ENCODE measurements around the gene NMNAT3. TPM values are rescaled to one million over a fixed set of nuclear protein-coding genes. Genes with fewer than 3 reads are reported as not detected.

NMNAT3 gene
- total RNA-seq, 1 experiment from 2014 or later = 73.6 TPM

- in situ Hi-C loops (cut with HindIII; ENCODE audit: low pct_unique_long_range_greater_than_20kb, low sequenced_read_pairs) = no loop called here
- DNase-seq (ENCODE audit: low read depth) = no peak
Measured at GRCh38 chr3:139518926-139519842, 158.6 kb downstream of the NMNAT3 start.

- in situ Hi-C loops (cut with HindIII; ENCODE audit: low pct_unique_long_range_greater_than_20kb, low sequenced_read_pairs) = no loop called here
- DNase-seq (ENCODE audit: low read depth) = no peak
Measured at GRCh38 chr3:139518306-139518705, 159.5 kb downstream of the NMNAT3 start.

GRCh38 chr3:139517321-139518065 is 160.3 kb downstream of the NMNAT3 start:
- DNase-seq (ENCODE audit: low read depth) = no peak
- in situ Hi-C loops (cut with HindIII; ENCODE audit: low pct_unique_long_range_greater_than_20kb, low sequenced_read_pairs) = no loop called here

GRCh38 chr3:139514741-139515140 is 163.0 kb downstream of the NMNAT3 start:
- DNase-seq (ENCODE audit: low read depth) = no peak
- in situ Hi-C loops (cut with HindIII; ENCODE audit: low pct_unique_long_range_greater_than_20kb, low sequenced_read_pairs) = no loop called here

Other genes with a start within 250 kb of the NMNAT3 start
- not detected in 2 replicates for gene RBP2, start 201.5 kb downstream of the NMNAT3 start, total RNA-seq (2014; rRNA removed; shearing (Covaris generic); ENCODE audit: low replicate concordance)
- 15.9 and 29.5 TPM in 2 replicates for gene RBP1, start 138.2 kb downstream of the NMNAT3 start, total RNA-seq (2014; rRNA removed; shearing (Covaris generic); ENCODE audit: low replicate concordance)

Measured in Caki2 (cell line).